Coronary artery (tissue), 2 donors: ENCODE results near the gene PAK1IP1.
A peak's percentile ranks its signal among the peaks of the same experiment; 100 is the strongest.

Experiments
- DNase-seq: peaks from one replicate; pipeline ENCODE4 v3.0.0-alpha.2; 2017; ENCODE audit warnings: low spot score
- H3K27ac ChIP-seq, 2 donors: fragments of 200-600 bp; sonication (generic); one replicate each; pipeline ENCODE4 v1.5.1; 2016 to 2019
- H3K4me3 ChIP-seq: fragments of 200-600 bp; sonication (generic); 2 replicates; pipeline ENCODE4 v1.5.1; 2016; ENCODE audit warnings: mild to moderate bottlenecking, moderate library complexity
- CTCF ChIP-seq: fragments of 200-600 bp; sonication (generic); IDR thresholded peaks from one replicate; pipeline ENCODE4 v1.5.1; 2019; ENCODE audit warnings: antibody characterized with exemption

Gene PAK1IP1

GRCh38 chr6:10721850-10722569, 27.2 kb downstream of the PAK1IP1 start:
- peak overlapping the region; percentile 87 for H3K4me3 ChIP-seq
- TF ChIP-seq CTCF = no peak
- peak overlapping the region; percentile 71 to 92 for H3K27ac ChIP-seq
- DNase-seq = no peak

- H3K27ac ChIP-seq = peak overlapping the region; percentile 71 to 92
- H3K4me3 ChIP-seq = peak overlapping the region; percentile 87
- no peak for TF ChIP-seq CTCF
- DNase-seq = no peak
These were observed 27.7 kb downstream of the PAK1IP1 start for GRCh38 chr6:10722570-10722819.

DNA sequence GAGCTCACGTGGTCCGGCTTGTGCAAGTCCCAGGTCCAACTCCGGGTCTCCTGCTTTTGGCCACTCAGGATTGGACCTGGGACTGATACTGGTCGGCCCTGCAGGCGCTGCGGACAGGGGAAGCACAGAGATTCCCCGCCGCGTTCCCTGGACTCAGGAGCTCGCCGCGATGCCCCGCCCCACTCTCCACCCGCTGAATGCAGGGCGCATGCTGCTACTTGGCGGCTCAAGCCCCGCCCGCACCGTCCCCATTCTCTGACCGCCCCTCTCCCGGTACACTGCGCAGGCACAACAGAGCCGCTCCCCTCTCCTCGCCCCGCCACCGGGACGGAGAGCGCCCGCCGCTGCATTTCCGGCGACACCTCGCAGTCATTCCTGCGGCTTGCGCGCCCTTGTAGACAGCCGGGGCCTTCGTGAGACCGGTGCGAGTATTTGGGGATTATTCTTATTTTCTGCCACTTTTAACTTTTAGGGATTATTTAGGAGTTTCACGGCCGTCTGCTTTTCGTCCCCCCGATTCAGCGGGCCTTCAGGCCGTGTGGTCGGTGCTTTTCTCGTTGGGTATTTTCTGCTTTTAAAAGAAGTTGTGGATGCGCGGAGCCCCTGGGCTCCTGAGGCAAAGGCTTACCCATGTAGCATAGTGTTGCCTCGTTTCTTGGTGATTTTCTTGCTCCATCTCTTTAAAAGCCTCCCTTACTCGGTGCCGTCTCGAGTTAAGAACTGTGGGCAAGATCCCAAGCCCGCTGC, 28.2 kb downstream of the PAK1IP1 start, which contains the start of gene TMEM14C:
Gene TMEM14C (plus strand): TSS at position 251 of the 747 bp plus-strand sequence. CDS start 1,544 bp downstream, outside the sequence.
- DNase-seq = peak; percentile 99
- no peak for TF ChIP-seq CTCF
- H3K27ac ChIP-seq = peak within 1 kb of the TSS; percentile 71 to 92
- peak within 1 kb of the TSS; percentile 87 for H3K4me3 ChIP-seq

- peak overlapping the region; percentile 87 for H3K4me3 ChIP-seq
- peak overlapping the region; percentile 71 to 92 for H3K27ac ChIP-seq
- DNase-seq = no peak
- TF ChIP-seq CTCF = no peak
These were observed 28.8 kb downstream of the PAK1IP1 start for GRCh38 chr6:10723567-10723881.

DNA sequence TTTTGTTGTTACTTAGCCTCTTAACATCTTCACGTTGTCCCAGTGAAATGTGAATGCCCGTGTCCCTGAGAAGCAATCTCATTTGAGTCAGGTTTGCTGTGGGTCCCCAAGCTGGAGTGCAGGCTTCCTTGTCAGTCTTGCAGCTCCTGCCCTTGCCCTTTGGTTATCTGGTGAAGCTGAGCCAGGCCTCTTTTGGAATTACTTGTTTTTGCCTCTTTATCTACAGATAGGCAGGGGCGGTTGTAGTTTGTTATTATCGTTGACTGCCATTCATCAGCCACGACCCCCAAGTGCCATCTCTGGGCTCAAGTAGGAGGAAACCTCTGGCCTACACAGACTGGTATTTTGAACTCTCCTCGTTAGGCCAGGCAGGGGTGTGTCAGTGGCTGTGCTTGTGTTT, 30.3 kb downstream of the PAK1IP1 start:
- no peak for TF ChIP-seq CTCF
- no peak overlapping the region for H3K27ac ChIP-seq
- no peak overlapping the region for H3K4me3 ChIP-seq
- no peak for DNase-seq

GRCh38 chr6:10725716-10726115, 30.9 kb downstream of the PAK1IP1 start:
- no peak overlapping the region for H3K4me3 ChIP-seq
- no peak overlapping the region for H3K27ac ChIP-seq
- DNase-seq = no peak
- TF ChIP-seq CTCF = no peak

- no peak for TF ChIP-seq CTCF
- no peak overlapping the region for H3K27ac ChIP-seq
- H3K4me3 ChIP-seq = no peak overlapping the region
- no peak for DNase-seq
These were observed 35.5 kb downstream of the PAK1IP1 start for GRCh38 chr6:10730254-10730653.
